Measurements from ENCODE around the gene MYLK.

MYLK gene

GRCh38 chr3:123877466-123877865 is 6.7 kb downstream of the MYLK start:
- DNase-seq, result no peak

DNA sequence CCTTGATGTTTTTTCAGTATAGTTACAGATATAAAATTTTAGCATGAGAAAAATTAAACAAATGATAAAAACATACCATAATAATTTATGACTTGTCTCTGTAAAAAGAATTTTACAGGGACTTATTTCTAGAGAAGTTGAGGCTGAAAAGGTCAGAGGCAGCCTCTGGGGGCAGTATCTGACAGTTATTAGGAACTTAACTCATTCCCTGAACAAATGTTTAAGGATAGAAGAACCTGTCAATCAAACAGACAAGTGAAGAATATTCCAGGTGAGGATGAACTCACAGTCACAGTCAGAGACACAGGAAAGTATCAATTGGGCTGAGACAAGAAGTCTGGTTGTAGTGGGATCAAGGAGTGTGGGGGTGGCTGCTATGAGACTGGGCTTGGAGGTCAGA is 7.3 kb downstream of the MYLK start:
- no peak for DNase-seq

- no peak for DNase-seq
Observed at GRCh38 chr3:123872621-123873020, 11.5 kb downstream of the MYLK start.

DNA sequence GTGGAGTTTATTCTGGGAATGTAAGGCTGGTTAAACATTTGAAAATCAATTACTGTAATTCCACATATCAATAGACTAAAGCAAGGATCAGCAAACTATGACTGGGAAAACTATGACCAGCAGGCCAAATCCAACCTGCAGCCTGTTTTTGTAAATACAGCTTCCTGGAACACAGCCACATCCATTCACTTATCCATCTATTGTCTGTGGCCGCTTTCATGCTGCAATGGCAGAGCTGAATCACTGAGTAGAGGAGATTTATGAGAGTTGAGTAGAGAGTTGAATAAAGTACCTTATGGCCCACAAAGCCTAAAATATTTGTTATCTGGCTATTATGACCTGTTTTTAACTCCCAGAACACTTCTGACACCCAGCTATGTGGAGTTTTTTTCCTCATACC is 12.2 kb downstream of the MYLK start:
- no peak for DNase-seq

- DNase-seq, result no peak
Observed at GRCh38 chr3:123870033-123870432, 14.1 kb downstream of the MYLK start.

- no peak for DNase-seq
Observed at GRCh38 chr3:123869165-123869564, 15.0 kb downstream of the MYLK start.

DNA sequence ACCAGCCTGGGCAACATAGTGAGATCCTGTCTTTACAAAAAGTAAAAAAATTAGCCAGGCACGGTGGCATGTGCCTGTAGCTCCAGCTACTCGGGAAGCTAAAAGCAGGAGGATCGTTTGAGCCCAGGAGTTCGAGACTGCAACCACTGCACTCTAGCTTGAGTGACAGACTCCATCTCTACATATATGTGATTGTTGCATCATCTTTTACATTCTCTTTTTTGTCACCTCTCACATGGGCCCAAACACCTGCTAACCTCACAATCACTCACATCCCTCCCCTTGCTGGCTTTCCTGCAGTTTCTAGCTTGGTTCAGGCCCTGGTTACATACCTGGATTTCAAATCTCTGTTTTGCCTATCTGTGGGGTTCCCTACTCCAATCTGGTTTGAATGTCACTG is 19.4 kb downstream of the MYLK start:
- no peak for DNase-seq

DNA sequence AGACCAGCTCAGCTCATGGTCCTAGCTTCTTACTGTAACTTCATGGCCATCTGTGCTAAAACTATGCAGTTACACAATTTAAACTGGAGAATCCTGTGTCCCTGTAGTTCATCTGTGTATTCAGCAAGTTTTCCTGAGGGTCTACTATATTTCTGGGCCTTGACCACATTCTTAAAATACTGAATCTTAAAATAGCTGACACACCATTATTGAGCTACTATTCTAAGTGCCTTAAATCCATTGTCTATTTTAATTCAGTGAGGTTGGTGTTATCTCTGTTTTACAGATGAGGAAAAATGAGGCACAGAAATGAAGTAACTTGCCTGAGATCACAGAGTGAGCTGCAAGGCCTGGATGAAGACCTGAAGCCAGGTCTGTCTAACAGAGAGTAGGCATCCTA is 22.0 kb downstream of the MYLK start:
- DNase-seq, result no peak

GRCh38 chr3:123861081-123861836 is 22.9 kb downstream of the MYLK start:
- no peak for DNase-seq

DNA sequence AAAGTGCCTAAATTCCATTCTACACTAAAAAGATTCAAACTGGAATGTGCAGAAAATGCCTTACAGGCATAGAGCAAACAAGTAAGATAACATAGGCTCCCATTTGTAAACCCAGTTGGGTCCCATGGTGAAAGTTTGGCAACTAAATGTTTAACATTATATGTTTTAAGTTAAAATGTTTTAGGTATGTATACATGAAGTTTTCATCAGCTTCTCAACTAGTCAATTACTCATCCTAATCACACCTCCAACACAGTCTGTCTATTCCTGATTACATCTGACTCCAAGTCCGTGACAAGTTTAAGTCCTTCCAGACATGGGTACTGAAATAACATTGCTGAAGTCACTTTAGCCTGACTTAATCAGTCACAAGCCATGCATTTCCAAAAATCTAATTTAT is 25.0 kb downstream of the MYLK start:
- DNase-seq, result no peak

GRCh38 chr3:123854905-123855304 is 29.2 kb downstream of the MYLK start:
- no peak for DNase-seq

DNA sequence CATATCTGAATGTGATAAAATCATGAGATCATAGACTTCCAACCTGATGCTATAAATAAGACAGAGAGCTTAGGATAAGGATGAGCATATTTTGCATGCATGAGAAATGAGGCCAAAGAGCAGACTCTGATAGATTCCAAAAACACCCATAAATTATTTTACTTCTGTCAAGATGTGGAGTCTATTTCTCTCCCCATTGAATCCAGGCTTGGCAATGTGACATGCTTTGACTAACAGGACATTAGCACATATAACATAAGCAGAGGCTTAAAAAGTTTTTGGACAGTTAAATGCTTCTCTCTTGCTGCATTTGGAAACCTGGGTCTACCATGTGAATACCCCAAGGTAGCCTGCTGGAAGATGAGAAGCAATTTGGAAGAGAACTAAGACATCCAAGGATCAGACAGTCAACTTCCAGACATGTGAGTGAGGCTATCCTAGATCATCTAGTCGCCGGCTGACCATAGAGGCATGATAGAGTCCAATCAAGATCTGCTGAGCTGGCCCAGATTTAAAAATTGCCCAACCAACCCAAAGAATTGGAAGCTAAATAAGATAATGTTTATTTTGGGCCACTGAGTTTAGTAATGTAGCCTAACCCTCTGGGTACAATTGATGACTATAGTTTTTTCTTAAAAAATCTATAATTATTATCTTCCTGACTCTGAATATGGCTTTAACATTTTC is 30.3 kb downstream of the MYLK start:
- no peak for DNase-seq

DNA sequence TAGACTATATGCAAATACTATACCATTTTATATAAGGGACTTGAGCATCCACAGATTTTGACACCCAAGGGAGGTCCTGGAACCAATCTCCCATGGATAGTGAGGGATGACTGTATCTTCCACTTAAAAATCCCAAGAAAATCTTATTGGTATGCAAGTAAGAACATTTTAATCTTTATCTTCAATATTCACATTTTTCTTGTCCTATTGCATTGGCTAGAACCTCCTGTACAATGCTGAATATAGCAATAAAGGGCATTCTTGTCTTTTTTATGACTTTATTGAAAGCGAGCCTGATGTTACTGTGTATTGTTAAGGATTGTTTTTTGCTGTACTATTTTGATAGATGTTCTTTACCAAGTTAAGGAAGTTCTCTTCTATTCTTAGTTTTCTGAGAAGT is 36.9 kb downstream of the MYLK start:
- DNase-seq, result no peak

DNA sequence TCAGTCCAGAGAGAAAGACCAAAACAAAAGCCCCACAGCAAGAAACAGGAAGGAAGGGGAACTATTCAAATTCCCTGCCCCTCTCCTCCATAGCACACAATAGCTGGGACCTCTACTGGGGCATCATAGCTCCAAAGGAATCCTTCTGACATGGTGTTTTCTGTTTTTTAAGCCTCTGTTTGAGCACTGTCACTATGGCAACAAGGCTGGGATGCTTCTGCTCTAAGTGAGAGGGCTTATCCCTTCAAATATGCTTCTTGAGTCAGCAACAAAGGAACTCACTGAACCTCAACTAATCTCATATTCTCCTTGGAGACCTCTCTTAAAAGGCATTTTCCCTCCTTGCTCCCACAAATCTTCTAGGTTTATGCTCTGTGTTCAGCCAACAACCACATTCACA is 40.5 kb downstream of the MYLK start:
- DNase-seq, result no peak

GRCh38 chr3:123842711-123843110 is 41.4 kb downstream of the MYLK start:
- no peak for DNase-seq

DNA sequence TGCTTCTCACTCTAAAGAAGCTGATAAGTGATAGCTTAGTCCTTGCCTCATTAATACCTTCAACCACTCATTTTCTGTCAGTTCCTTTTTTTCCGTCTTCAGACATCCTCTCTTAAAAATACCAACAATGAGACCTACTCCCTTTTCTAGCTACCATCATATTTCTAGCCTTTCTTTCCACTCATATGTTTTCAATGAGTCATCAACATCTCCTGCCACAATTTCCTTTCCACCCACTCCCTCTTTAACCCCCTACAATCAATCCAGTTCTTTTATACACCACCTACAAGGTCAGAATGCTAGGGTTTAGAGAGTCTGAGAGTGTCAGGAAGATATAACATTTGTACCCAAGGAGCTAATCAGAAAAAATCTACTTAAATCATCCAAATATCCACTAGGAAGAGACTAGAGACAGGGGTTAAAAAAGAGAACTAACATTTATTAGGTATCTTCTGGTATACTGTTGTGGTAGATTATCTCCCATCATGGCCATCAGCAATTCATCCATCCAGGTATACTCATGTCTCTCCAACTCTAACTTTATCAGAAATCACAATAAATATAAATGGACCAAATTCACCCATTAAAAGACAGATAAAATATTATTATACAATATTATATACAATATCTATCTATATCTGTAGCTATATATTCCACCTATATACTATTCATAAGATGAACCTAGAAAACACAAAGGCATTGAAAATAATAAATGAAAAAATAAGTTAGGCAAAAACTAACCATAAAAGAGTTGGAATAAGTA is 42.5 kb downstream of the MYLK start:
- DNase-seq, result no peak

DNA sequence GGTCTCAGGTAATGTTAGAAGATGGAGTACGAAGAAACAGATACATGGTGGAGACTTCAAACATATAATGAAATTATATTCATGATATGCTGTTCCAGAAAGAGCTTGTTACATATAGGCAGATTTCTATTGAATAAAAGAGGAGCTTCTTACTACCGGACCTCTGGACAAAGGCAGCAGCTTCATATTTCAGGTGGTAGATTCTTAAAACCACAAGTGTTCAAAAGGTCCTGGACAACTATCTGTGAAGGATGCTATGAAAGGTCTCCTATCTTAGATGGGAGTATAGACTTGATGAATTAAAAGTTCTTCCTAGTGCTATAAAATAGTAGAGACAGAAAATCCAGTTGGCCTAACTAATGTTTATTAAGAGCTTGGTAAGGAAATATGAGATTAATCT is 43.2 kb downstream of the MYLK start:
- no peak for DNase-seq

GRCh38 chr3:123837858-123838257 is 46.3 kb downstream of the MYLK start:
- no peak for DNase-seq

DNA sequence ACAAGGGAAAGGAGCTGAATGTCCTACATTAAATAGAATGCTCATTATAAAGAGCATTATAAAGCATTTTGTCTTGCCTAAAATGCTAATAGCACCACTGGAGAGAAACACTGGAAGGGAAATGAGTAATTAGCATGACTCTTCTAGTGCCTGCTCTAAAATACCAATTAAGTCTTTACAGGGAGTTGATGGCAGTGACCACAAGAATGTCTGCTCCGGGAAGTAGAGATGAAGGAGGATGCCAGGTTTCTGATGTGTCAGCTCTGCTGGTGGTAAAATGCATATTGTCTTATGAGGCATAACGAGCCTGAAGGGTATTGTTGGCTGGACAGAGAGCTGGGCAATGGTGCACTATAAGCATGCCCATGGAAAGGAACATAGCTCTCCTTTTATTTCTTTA is 49.5 kb downstream of the MYLK start:
- DNase-seq, result no peak

DNA sequence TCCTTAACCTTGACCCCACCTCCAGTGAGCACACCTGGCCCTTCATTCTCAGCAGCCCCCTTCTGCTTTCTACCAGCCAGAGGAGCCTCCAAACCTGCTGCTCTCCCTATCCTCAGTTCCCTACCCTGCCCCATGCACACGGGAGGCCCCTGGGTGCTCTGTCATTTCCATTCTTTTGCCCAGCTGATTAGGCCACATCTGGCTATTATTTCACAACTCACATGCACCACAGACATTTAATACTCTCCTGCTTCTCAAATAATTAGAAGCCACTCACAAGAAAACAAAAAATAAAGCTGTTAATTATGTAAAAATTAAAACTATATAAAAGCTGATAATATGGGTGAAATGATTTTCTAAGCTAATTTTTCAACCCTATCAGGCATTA is 50.7 kb downstream of the MYLK start:
- no peak for DNase-seq

DNA sequence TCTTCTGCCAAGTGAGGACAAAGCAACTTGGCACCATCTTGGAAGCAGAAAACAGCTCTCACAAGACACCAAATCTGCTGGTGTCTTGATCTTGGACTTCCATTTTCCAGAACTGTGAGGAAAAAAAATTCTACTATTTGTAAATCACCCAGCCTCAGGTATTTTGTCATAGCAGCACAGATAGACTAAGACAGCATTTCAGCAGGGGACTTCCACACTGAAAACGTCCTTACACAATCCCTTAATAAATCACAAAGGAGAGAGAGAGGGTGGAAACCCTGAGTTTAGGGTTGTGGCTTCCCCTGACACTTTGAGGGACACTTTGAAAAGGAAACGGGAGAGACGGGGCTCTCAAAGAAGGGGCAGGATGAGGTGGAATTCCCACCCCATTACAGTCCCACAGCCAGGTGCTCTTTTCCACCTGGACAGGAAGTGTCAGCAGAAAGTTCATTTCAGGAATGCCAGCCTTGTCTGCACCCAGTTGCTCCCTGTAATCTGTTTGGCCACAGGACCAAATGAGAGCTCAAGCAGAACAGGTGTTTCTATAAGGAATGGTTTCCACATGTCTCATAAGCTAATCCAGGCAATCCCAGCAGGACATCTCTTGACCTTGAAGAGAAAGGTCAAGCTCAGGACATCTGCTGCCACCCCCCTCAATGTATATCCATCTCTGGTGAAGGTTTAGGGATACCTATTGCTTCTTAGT is 51.3 kb downstream of the MYLK start:
- no peak for DNase-seq

DNA sequence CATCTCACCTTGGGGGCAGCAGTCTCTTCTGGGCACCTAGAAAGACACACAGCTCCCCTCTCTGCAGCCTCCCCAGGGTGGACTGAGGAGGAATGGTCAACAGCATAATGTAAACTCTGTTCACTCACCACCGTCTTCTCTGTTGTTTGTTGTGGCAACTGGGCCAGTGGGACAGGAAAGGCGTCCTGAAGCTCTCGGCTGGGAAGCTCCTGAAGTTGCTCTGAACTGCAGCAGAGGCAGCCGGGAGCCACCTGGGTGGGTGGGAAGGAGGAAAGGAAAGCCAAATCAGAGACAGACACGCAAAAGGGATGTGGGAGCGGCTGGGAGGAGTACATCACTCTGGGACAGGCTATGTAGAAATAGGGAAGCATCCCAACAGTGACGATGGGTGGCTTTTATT is 52.7 kb downstream of the MYLK start:
- no peak for DNase-seq

GRCh38 chr3:123821920-123822319 is 62.2 kb downstream of the MYLK start:
- no peak for DNase-seq

- DNase-seq, result no peak
Observed at GRCh38 chr3:123819949-123820348, 64.2 kb downstream of the MYLK start.

Measured in NCI-H1417 treated with DMSO at 0.1 percent for 48 hours (cell line).